H1 (cell line): Measurements from ENCODE around the gene RNASE7.

ENCODE experiments used
- NANOG ChIP-seq: IDR thresholded peaks from 2 replicates; pipeline ENCODE4 v1.6.1; 2011; ENCODE audit warnings: low read length, low read depth, mild to moderate bottlenecking, inconsistent platforms; ENCODE audit not compliant: insufficient read depth, poor library complexity, severe bottlenecking
- POLR2AphosphoS5 ChIP-seq: IDR thresholded peaks from 2 replicates; pipeline ENCODE4 v1.6.1; 2011; ENCODE audit warnings: low read depth, low read length
- RAD21 ChIP-seq, 2 experiments: IDR thresholded peaks in 1 of 2; conservative IDR thresholded peaks in 1 of 2; 2 replicates each; pipeline ENCODE4 v1.6.1; 2011; ENCODE audit warnings: low read depth in 2 of 2, low read length in 2 of 2, improper control_type of control experiment in 1 of 2, inconsistent platforms in 1 of 2, mild to moderate bottlenecking in 1 of 2, moderate library complexity in 1 of 2
- TAF1 ChIP-seq: IDR thresholded peaks from 2 replicates; pipeline ENCODE4 v1.6.1; 2011; ENCODE audit warnings: mild to moderate bottlenecking, low read depth, low read length
- TF ChIP-seq, protein P1 (sequence below): IDR thresholded peaks from 2 replicates; pipeline ENCODE4 v1.6.1; 2011; ENCODE audit warnings: low read length, improper control_type of control experiment
- TF ChIP-seq, protein P2 (sequence below), 3 experiments: IDR thresholded peaks; 1 replicate in 2 of 3; 2 replicates in 1 of 3; pipeline versions ENCODE4 v1.5.1 to v1.6.1; 2011; ENCODE audit warnings: low read length in 3 of 3, mild to moderate bottlenecking in 3 of 3, inconsistent platforms in 2 of 3, low read depth in 1 of 3, moderate library complexity in 1 of 3; ENCODE audit not compliant: insufficient read depth in 1 of 3; ENCODE audit errors: control extremely low read depth in 1 of 3

DNA sequence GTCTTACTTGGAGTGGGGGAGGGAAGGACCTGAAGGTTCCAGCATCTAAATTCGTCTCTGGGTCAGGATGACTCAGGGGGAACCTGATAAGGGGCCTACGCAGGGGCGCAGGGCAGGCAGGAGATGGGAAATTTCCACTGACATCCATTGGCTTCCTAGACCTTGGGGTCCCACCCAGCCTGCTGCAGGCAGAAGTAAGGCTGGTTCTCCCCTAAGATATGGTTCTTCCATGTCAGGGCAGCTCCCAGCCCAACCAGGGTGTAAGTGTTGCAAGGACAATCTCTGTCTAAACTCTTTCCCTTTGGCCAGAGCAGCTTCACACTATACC, 15.2 kb upstream of the RNASE7 start:
- TF ChIP-seq TAF1: no peak
- TF ChIP-seq POLR2AphosphoS5: no peak
- TF ChIP-seq, protein P1, sequence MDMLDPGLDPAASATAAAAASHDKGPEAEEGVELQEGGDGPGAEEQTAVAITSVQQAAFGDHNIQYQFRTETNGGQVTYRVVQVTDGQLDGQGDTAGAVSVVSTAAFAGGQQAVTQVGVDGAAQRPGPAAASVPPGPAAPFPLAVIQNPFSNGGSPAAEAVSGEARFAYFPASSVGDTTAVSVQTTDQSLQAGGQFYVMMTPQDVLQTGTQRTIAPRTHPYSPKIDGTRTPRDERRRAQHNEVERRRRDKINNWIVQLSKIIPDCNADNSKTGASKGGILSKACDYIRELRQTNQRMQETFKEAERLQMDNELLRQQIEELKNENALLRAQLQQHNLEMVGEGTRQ: no peak
- no peak for TF ChIP-seq NANOG
- TF ChIP-seq, protein P2, sequence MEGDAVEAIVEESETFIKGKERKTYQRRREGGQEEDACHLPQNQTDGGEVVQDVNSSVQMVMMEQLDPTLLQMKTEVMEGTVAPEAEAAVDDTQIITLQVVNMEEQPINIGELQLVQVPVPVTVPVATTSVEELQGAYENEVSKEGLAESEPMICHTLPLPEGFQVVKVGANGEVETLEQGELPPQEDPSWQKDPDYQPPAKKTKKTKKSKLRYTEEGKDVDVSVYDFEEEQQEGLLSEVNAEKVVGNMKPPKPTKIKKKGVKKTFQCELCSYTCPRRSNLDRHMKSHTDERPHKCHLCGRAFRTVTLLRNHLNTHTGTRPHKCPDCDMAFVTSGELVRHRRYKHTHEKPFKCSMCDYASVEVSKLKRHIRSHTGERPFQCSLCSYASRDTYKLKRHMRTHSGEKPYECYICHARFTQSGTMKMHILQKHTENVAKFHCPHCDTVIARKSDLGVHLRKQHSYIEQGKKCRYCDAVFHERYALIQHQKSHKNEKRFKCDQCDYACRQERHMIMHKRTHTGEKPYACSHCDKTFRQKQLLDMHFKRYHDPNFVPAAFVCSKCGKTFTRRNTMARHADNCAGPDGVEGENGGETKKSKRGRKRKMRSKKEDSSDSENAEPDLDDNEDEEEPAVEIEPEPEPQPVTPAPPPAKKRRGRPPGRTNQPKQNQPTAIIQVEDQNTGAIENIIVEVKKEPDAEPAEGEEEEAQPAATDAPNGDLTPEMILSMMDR (IDR thresholded peaks at IDR 0.05; ENCODE audit: control extremely low read depth in 1 of 3, insufficient read depth in 1 of 3, low read depth in 1 of 3, low read length in 3 of 3): no peak
- TF ChIP-seq RAD21 (IDR thresholded peaks at IDR 0.05 in 1 of 2, conservative IDR thresholded peaks at IDR 0.05 in 1 of 2; ENCODE audit: low read depth in 2 of 2, low read length in 2 of 2): no peak
